ENCODE measurements around the gene DHDH. TPM values are rescaled to one million over a fixed set of nuclear protein-coding genes. Genes with fewer than 3 reads are reported as not detected.

Gene DHDH
- total RNA-seq, 5 donors from 2014 or later (not counting 1 experiment from before 2014, with no cell fraction given), result 0.93 to 1.7 (median 1.2) TPM

DNA sequence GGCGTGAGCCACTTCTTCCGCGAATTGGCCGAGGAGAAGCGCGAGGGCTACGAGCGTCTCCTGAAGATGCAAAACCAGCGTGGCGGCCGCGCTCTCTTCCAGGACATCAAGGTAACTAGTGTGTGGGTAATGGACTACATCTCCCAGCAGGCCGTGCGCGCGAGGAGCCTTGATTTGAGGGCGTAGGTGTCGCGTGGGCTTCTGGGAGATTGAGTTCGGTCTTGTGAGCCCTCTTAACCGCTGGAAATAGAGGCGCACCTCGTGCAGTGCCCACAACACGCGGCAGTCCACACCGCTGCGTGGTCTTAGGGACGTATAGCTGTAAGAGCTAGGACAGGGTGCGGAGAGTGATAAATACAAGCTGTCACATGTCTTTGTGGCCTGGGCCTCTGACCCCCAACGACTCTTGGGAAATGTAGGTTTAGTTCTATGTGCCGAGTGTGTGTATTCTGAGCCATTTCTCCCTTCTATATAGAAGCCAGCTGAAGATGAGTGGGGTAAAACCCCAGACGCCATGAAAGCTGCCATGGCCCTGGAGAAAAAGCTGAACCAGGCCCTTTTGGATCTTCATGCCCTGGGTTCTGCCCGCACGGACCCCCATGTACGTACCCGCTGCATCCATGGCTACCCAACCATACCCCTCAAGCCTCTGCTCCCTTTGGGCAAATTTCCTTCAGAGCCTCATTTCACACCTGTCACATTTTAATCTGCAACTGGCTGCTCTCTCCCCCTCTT lies 32.5 kb downstream of the DHDH start:
- Histone ChIP-seq H3K36me3 (ENCODE audit: control insufficient read depth in 2 of 2, extremely low read depth in 1 of 2, insufficient read depth in 1 of 2, low read length in 1 of 2) (peaks cover 16 to 45% of the 10 kb centered on the region in 2 donors), H3K4me1 (ENCODE audit: control insufficient read depth in 1 of 2, extremely low read depth in 1 of 2, insufficient read depth in 2 of 2, low read length in 2 of 2) (peaks cover 22 to 58% of the 10 kb centered on the region in 2 experiments), H3K27me3 (replicated peaks in 1 of 2; ENCODE audit: control insufficient read depth in 2 of 2, extremely low read depth in 1 of 2, insufficient read depth in 2 of 2, low read length in 1 of 2) (no peaks in the 10 kb centered on the region), H3K9me3 (no peaks in the 10 kb centered on the region), H3K4me3 (ENCODE audit: control insufficient read depth in 1 of 2, extremely low read depth in 1 of 2, low read length in 1 of 2) (peak overlapping the region; percentile 80 to 81), H3K27ac (ENCODE audit: low read length) (peak overlapping the region; percentile 64)
- Mint-ChIP-seq H3K36me3 (peaks cover 20% of the 10 kb centered on the region), H3K27me3 (no peaks in the 10 kb centered on the region), H3K4me3 (peak overlapping the region; percentile 98 to 100 (median 100)), H3K27ac (peak overlapping the region; percentile 99 to 100), H3K4me1 (peaks cover 58 to 71% (median 62%) of the 10 kb centered on the region in 3 donors), H3K9me3 (no peaks in the 10 kb centered on the region)
- ChIA-PET POLR2A (interaction anchor here (0.5 to 0.7 kb wide), 4 partner anchors 12 to 597 kb away, joined by 3 to 5 read pairs (median 4); no protein-coding TSS in a partner anchor), CTCF (interaction anchor here (0.6 to 1.3 kb wide), 4 partner anchors 10 to 41 kb away, joined by 4 to 14 read pairs (median 4); partner anchors contain the start of genes GYS1 (in 1 of the 2) and RUVBL2 (in 1 of the 2))
- peak; percentile 78 to 95 (median 89) for DNase-seq
- WGBS (ENCODE audit: insufficient coverage), result 14% methylated on average over 26 of the region's 36 CpGs
- ATAC-seq (replicated peaks in 1 of 4), result peak; percentile 63 to 77 (median 69)

GRCh38 chr19:48966541-48967345 lies 33.2 kb downstream of the DHDH start:
- Mint-ChIP-seq H3K36me3 (peaks cover 22% of the 10 kb centered on the region), H3K4me3 (peak overlapping the region; percentile 98 to 100 (median 100)), H3K27me3 (no peaks in the 10 kb centered on the region), H3K27ac (peak overlapping the region; percentile 99 to 100), H3K4me1 (peaks cover 56 to 67% (median 58%) of the 10 kb centered on the region in 3 donors), H3K9me3 (no peaks in the 10 kb centered on the region)
- H3K36me3 ChIP-seq (ENCODE audit: control insufficient read depth in 2 of 2, extremely low read depth in 1 of 2, insufficient read depth in 1 of 2, low read length in 1 of 2), result peaks cover 16 to 45% of the 10 kb centered on the region in 2 donors
- WGBS (ENCODE audit: insufficient coverage), result no CpG with 5 or more reads among the region's 10 CpGs
- ChIA-PET POLR2A (interaction anchor here (0.5 to 0.7 kb wide), 4 partner anchors 12 to 596 kb away, joined by 3 to 5 read pairs (median 4); no protein-coding TSS in a partner anchor), CTCF (interaction anchor here (0.6 to 1.3 kb wide), 4 partner anchors 9 to 42 kb away, joined by 4 to 14 read pairs (median 4); partner anchors contain the start of genes GYS1 (in 1 of the 2) and RUVBL2 (in 1 of the 2))
- peak overlapping the region; percentile 80 to 81 for H3K4me3 ChIP-seq (ENCODE audit: control insufficient read depth in 1 of 2, extremely low read depth in 1 of 2, low read length in 1 of 2)
- ATAC-seq (replicated peaks in 1 of 4), result no peak
- no peak for DNase-seq
- no peaks in the 10 kb centered on the region for H3K27me3 ChIP-seq (replicated peaks in 1 of 2; ENCODE audit: control insufficient read depth in 2 of 2, extremely low read depth in 1 of 2, insufficient read depth in 2 of 2, low read length in 1 of 2)
- peaks cover 22 to 54% of the 10 kb centered on the region in 2 experiments for H3K4me1 ChIP-seq (ENCODE audit: control insufficient read depth in 1 of 2, extremely low read depth in 1 of 2, insufficient read depth in 2 of 2, low read length in 2 of 2)
- H3K9me3 ChIP-seq, result no peaks in the 10 kb centered on the region
- peak overlapping the region; percentile 64 for H3K27ac ChIP-seq (ENCODE audit: low read length)

- peaks cover 16 to 45% of the 10 kb centered on the region in 2 donors for H3K36me3 ChIP-seq (ENCODE audit: control insufficient read depth in 2 of 2, extremely low read depth in 1 of 2, insufficient read depth in 1 of 2, low read length in 1 of 2)
- DNase-seq, result peak in 1 of 35 experiments; percentile 21
- H3K27me3 Mint-ChIP-seq, result no peaks in the 10 kb centered on the region
- ChIA-PET CTCF (interaction anchor here (0.6 to 1.3 kb wide), 2 partner anchors 8 to 26 kb away, joined by 4 to 6 read pairs; partner anchors contain the start of genes GYS1 (in 1 of the 2) and RUVBL2 (in 1 of the 2)), POLR2A (interaction anchor here (0.5 to 0.7 kb wide), 3 partner anchors 15 to 1822 kb away, joined by 3 to 9 read pairs (median 5); no protein-coding TSS in a partner anchor)
- H3K27ac Mint-ChIP-seq, result peak overlapping the region in 1 of 2 donors; percentile 55
- peaks cover 18 to 46% of the 10 kb centered on the region in 2 experiments for H3K4me1 ChIP-seq (ENCODE audit: control insufficient read depth in 1 of 2, extremely low read depth in 1 of 2, insufficient read depth in 2 of 2, low read length in 2 of 2)
- no peak overlapping the region for H3K4me3 ChIP-seq (ENCODE audit: control insufficient read depth in 1 of 2, extremely low read depth in 1 of 2, low read length in 1 of 2)
- H3K27ac ChIP-seq (ENCODE audit: low read length), result no peak overlapping the region
- ATAC-seq (replicated peaks in 1 of 4), result no peak
- H3K4me3 Mint-ChIP-seq, result peak overlapping the region; percentile 28 to 100 (median 98)
- no peaks in the 10 kb centered on the region for H3K9me3 Mint-ChIP-seq
- H3K36me3 Mint-ChIP-seq, result peaks cover 22% of the 10 kb centered on the region
- no peaks in the 10 kb centered on the region for H3K9me3 ChIP-seq
- H3K27me3 ChIP-seq (replicated peaks in 1 of 2; ENCODE audit: control insufficient read depth in 2 of 2, extremely low read depth in 1 of 2, insufficient read depth in 2 of 2, low read length in 1 of 2), result no peaks in the 10 kb centered on the region
- WGBS (ENCODE audit: insufficient coverage), result 97% methylated on average over 6 of the region's 14 CpGs
- peaks cover 48 to 58% (median 49%) of the 10 kb centered on the region in 3 donors for H3K4me1 Mint-ChIP-seq
Measured at GRCh38 chr19:48967346-48968178, 34.1 kb downstream of the DHDH start.

DNA sequence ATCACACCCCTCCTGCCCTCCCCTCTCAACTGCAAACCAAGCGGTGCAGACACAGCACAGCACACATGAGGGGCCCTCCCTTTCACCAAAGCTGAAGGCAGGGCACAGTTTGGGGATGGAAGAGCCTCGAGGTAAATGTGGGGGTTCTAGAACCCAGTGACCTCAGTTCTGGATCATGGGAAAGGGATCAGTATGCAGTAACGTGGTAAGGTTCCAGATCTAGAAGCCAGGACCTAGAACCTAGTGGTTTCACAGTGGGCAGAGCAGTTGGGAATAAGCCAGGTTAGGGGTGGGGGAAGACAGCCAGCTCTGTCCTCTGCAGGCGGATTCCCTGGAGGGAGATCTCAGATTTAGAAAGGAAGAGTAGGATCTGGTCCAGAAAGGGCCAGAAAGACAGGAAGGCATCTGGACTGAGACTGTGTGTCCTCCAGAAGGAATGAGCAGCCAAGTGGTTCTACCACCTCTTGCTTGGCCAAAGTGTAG lies 34.7 kb downstream of the DHDH start:
- Histone ChIP-seq H3K27ac (ENCODE audit: low read length) (no peak overlapping the region), H3K27me3 (replicated peaks in 1 of 2; ENCODE audit: control insufficient read depth in 2 of 2, extremely low read depth in 1 of 2, insufficient read depth in 2 of 2, low read length in 1 of 2) (no peaks in the 10 kb centered on the region), H3K4me1 (ENCODE audit: control insufficient read depth in 1 of 2, extremely low read depth in 1 of 2, insufficient read depth in 2 of 2, low read length in 2 of 2) (peaks cover 15 to 39% of the 10 kb centered on the region in 2 experiments), H3K9me3 (no peaks in the 10 kb centered on the region), H3K36me3 (ENCODE audit: control insufficient read depth in 2 of 2, extremely low read depth in 1 of 2, insufficient read depth in 1 of 2, low read length in 1 of 2) (peaks cover 16 to 52% of the 10 kb centered on the region in 2 donors), H3K4me3 (ENCODE audit: control insufficient read depth in 1 of 2, extremely low read depth in 1 of 2, low read length in 1 of 2) (no peak overlapping the region)
- 84% methylated on average over 3 of the region's 4 CpGs for WGBS (ENCODE audit: insufficient coverage)
- CTCF ChIA-PET, result interaction anchor here in 1 of 2 donors (0.6 kb wide), 1 partner anchor 8 kb away, joined by 6 read pairs; no protein-coding TSS in a partner anchor
- H3K27me3 Mint-ChIP-seq, result no peaks in the 10 kb centered on the region
- peaks cover 43 to 54% (median 45%) of the 10 kb centered on the region in 3 donors for H3K4me1 Mint-ChIP-seq
- peak overlapping the region; percentile 40 to 55 for H3K27ac Mint-ChIP-seq
- POLR2A ChIA-PET, result no interaction called here
- DNase-seq (no peak), ATAC-seq (replicated peaks in 1 of 4) (no peak)
- H3K9me3 Mint-ChIP-seq, result no peaks in the 10 kb centered on the region
- no peak overlapping the region for H3K4me3 Mint-ChIP-seq
- H3K36me3 Mint-ChIP-seq, result peaks cover 26% of the 10 kb centered on the region

DNA sequence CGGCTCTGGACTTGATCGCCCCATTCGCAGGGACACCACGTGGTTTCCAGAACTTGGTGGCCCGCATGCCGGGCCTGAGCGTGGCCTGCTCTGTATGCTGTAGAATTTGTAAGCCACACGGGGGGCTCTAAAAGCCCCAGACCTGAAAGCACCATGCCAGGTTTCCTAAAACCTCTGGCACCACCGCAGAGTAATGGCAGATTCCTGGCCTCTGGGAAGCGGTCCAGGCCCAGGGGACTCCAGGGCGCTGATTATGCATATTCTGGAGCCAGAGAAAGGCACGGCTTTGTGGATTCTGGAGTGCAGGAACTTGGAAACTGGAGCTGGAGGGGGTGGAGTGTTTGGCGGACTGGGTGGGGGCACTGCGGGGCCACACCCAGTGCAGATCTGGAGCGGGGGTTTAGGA lies 35.3 kb downstream of the DHDH start:
- peaks cover 37 to 48% (median 41%) of the 10 kb centered on the region in 3 donors for H3K4me1 Mint-ChIP-seq
- H3K9me3 Mint-ChIP-seq, result no peaks in the 10 kb centered on the region
- no peak for DNase-seq
- POLR2A ChIA-PET, result no interaction called here
- H3K4me3 Mint-ChIP-seq, result no peak overlapping the region
- CTCF ChIA-PET, result no interaction called here
- no peaks in the 10 kb centered on the region for H3K27me3 ChIP-seq (replicated peaks in 1 of 2; ENCODE audit: control insufficient read depth in 2 of 2, extremely low read depth in 1 of 2, insufficient read depth in 2 of 2, low read length in 1 of 2)
- H3K27me3 Mint-ChIP-seq, result no peaks in the 10 kb centered on the region
- no peak overlapping the region for H3K4me3 ChIP-seq (ENCODE audit: control insufficient read depth in 1 of 2, extremely low read depth in 1 of 2, low read length in 1 of 2)
- peaks cover 16 to 54% of the 10 kb centered on the region in 2 donors for H3K36me3 ChIP-seq (ENCODE audit: control insufficient read depth in 2 of 2, extremely low read depth in 1 of 2, insufficient read depth in 1 of 2, low read length in 1 of 2)
- H3K27ac Mint-ChIP-seq, result no peak overlapping the region
- no peak for ATAC-seq (replicated peaks in 1 of 4)
- WGBS (ENCODE audit: insufficient coverage), result 93% methylated on average over 11 of the region's 15 CpGs
- H3K27ac ChIP-seq (ENCODE audit: low read length), result no peak overlapping the region
- peaks cover 26% of the 10 kb centered on the region for H3K36me3 Mint-ChIP-seq
- H3K4me1 ChIP-seq (ENCODE audit: control insufficient read depth in 1 of 2, extremely low read depth in 1 of 2, insufficient read depth in 2 of 2, low read length in 2 of 2), result peaks cover 12 to 33% of the 10 kb centered on the region in 2 experiments
- H3K9me3 ChIP-seq, result no peaks in the 10 kb centered on the region
